Endodermal cell (in vitro differentiated cells): ENCODE results near the gene MCHR2. TPM values are rescaled to one million over a fixed set of nuclear protein-coding genes. Genes with fewer than 3 reads are reported as not detected.

Experiments
- DNase-seq: peaks from one replicate; pipeline ENCODE4 v3.0.0-alpha.2; 2017
- H3K27ac ChIP-seq: 2 replicates; pipeline ENCODE4 v1.5.1; 2013; ENCODE audit warnings: mild to moderate bottlenecking, low read depth, low read length, moderate library complexity
- H3K27me3 ChIP-seq: 2 replicates; pipeline ENCODE4 v1.6.1; 2013; ENCODE audit warnings: mild to moderate bottlenecking, low read length, moderate library complexity; ENCODE audit not compliant: insufficient read depth, control insufficient read depth, poor library complexity, severe bottlenecking
- H3K36me3 ChIP-seq: 2 replicates; pipeline ENCODE4 v1.7.0; 2013; ENCODE audit warnings: mild to moderate bottlenecking, low read length, moderate library complexity; ENCODE audit not compliant: control insufficient read depth, insufficient read depth
- H3K4me1 ChIP-seq: one replicate; pipeline ENCODE4 v1.7.0; 2013; ENCODE audit warnings: low read length; ENCODE audit not compliant: control insufficient read depth, insufficient read depth
- H3K4me3 ChIP-seq: 2 replicates; pipeline ENCODE4 v1.5.1; 2013; ENCODE audit warnings: mild to moderate bottlenecking, low read length, moderate library complexity
- H3K9ac ChIP-seq: 2 replicates; pipeline ENCODE4 v1.6.1; 2013; ENCODE audit warnings: mild to moderate bottlenecking, low read length, moderate library complexity; ENCODE audit not compliant: poor library complexity, severe bottlenecking; ENCODE audit errors: extremely low read depth
- H3K9me3 ChIP-seq: 2 replicates; pipeline ENCODE4 v1.6.1; 2013; ENCODE audit warnings: mild to moderate bottlenecking, low read length, moderate library complexity; ENCODE audit not compliant: control insufficient read depth
- H3K27ac Mint-ChIP-seq: 2 replicates; pipeline ENCODE4 v1.8.0; 2020; ENCODE audit warnings: mixed read lengths
- H3K27me3 Mint-ChIP-seq: 2 replicates; pipeline ENCODE4 v1.8.0; 2021; ENCODE audit warnings: mild to moderate bottlenecking, mixed read lengths; ENCODE audit not compliant: insufficient read depth
- H3K36me3 Mint-ChIP-seq: 2 replicates; pipeline ENCODE4 v1.8.0; 2020; ENCODE audit warnings: low read depth, mixed read lengths
- H3K4me1 Mint-ChIP-seq: 2 replicates; pipeline ENCODE4 v1.8.0; 2020; ENCODE audit warnings: mixed read lengths
- H3K4me3 Mint-ChIP-seq: 2 replicates; pipeline ENCODE4 v1.8.0; 2020; ENCODE audit warnings: mild to moderate bottlenecking, moderate library complexity, mixed read lengths
- H3K9me3 Mint-ChIP-seq: 2 replicates; pipeline ENCODE4 v1.8.0; 2020; ENCODE audit warnings: mild to moderate bottlenecking, mixed read lengths
- WGBS, 2 experiments: methylation state at CpG; one replicate each; pipeline versions ENCODE4 v1.1.5 to v1.1.7; 2013; ENCODE audit warnings: missing lambda C conversion rate in 2 of 2, mixed read lengths in 1 of 2; ENCODE audit not compliant: insufficient coverage in 1 of 2, insufficient read length in 1 of 2; 5-methylcytosine and 5-hydroxymethylcytosine counted together
- total RNA-seq, 2 donors: library from RNA; stranded (reverse); fragmentation: NEBNext Ultra II Directional in 1 of 2; extraction: Animal tissue kit (Norgen Biotek cat#: 25700) in 1 of 2; gene quantifications; 2 replicates in 1 of 2; 3 replicates in 1 of 2; pipeline ENCODE4 v1.2.1, GENCODE V29; 2021
- TF ChIP-seq, protein P1 (sequence below): fragments of 200-600 bp; sonication (generic); conservative IDR thresholded peaks from 2 replicates; pipeline ENCODE4 v1.5.0; 2021; ENCODE audit warnings: antibody characterized with exemption, mild to moderate bottlenecking

The MCHR2 gene
- total RNA-seq, 2 donors from 2014 or later = not detected

DNA sequence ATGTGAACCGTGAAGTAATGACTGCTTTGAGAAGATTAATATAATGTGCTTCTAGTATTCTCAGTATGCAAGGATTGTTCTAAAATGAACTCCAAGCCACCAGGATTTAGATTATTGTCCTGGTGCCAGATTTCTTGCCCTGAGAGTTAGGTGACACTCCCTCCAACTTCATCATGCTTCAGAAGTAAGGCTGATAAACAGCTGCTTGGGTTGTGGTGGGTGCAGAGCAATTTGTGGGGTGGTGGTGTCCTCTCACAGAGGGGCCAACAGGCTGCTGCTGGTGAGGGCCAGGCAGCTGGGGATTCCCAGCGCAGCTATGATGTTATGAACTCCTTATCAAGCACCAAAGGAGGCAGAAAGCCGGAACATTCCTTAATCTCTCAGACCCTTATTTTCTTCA is 114.6 kb downstream of the MCHR2 start:
- Mint-ChIP-seq H3K36me3 (no peaks in the 10 kb centered on the region), H3K27ac (no peak overlapping the region), H3K9me3 (no peaks in the 10 kb centered on the region), H3K27me3 (peaks cover 3% of the 10 kb centered on the region), H3K4me1 (no peaks in the 10 kb centered on the region), H3K4me3 (no peak overlapping the region)
- 0 to 59% methylated on average over 1 to 3 of the region's 3 CpGs for WGBS, 2 experiments
- no peaks in the 10 kb centered on the region for H3K4me1 ChIP-seq
- H3K27me3 ChIP-seq = no peaks in the 10 kb centered on the region
- H3K36me3 ChIP-seq = no peaks in the 10 kb centered on the region
- no peak overlapping the region for H3K4me3 ChIP-seq
- H3K9me3 ChIP-seq = no peaks in the 10 kb centered on the region
- H3K9ac ChIP-seq = no peak overlapping the region
- TF ChIP-seq, protein P1, sequence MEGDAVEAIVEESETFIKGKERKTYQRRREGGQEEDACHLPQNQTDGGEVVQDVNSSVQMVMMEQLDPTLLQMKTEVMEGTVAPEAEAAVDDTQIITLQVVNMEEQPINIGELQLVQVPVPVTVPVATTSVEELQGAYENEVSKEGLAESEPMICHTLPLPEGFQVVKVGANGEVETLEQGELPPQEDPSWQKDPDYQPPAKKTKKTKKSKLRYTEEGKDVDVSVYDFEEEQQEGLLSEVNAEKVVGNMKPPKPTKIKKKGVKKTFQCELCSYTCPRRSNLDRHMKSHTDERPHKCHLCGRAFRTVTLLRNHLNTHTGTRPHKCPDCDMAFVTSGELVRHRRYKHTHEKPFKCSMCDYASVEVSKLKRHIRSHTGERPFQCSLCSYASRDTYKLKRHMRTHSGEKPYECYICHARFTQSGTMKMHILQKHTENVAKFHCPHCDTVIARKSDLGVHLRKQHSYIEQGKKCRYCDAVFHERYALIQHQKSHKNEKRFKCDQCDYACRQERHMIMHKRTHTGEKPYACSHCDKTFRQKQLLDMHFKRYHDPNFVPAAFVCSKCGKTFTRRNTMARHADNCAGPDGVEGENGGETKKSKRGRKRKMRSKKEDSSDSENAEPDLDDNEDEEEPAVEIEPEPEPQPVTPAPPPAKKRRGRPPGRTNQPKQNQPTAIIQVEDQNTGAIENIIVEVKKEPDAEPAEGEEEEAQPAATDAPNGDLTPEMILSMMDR = no peak
- no peak overlapping the region for H3K27ac ChIP-seq
- no peak for DNase-seq

DNA sequence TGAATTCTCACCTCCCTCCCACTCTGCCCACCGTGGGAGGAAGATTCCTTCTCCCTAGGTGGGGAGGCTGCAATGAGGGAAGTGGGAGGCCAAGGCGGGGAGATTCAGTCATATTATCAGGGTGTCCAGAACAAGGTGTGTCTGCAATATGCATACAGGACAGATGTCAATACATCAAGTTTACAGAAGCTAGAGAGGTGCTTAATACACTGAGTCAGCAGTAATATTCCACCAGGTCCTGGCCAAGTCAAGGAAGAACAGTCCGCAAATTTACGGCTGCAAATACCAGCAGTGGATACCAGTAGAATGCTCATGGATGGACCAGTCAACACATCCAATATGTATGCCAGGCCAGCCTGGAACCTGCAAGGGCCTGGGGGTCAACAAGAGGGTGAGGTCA is 119.0 kb downstream of the MCHR2 start:
- TF ChIP-seq, protein P1 = no peak
- no peak overlapping the region for H3K4me3 ChIP-seq
- H3K27ac ChIP-seq = no peak overlapping the region
- no peaks in the 10 kb centered on the region for H3K36me3 ChIP-seq
- no peak overlapping the region for H3K4me3 Mint-ChIP-seq
- H3K27me3 Mint-ChIP-seq = peaks cover 10% of the 10 kb centered on the region
- no peaks in the 10 kb centered on the region for H3K27me3 ChIP-seq
- WGBS, 2 experiments = 89 to 100% methylated on average over 3 to 4 of the region's 4 CpGs
- no peaks in the 10 kb centered on the region for H3K9me3 Mint-ChIP-seq
- H3K4me1 Mint-ChIP-seq = no peaks in the 10 kb centered on the region
- H3K9ac ChIP-seq = no peak overlapping the region
- no peak for DNase-seq
- no peaks in the 10 kb centered on the region for H3K4me1 ChIP-seq
- H3K9me3 ChIP-seq = no peaks in the 10 kb centered on the region
- H3K27ac Mint-ChIP-seq = no peak overlapping the region
- H3K36me3 Mint-ChIP-seq = no peaks in the 10 kb centered on the region

DNA sequence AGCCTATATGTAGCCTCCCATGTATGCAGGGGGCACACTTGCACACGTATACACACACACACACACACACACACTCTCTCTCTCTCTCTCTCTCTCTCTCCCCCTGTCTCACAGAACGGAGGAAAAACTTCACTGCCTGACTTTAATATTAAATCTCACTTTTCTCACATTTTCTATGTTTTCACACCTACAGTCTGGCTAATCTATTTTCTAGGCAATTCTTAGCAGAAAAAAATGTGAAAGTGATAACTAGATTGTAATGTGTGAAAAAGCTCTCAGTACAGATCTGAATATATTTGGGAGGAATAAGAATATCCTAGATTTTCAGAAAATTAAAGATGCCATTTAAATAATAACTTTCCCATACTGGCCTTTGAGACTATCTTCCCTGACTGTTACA is 120.9 kb downstream of the MCHR2 start:
- Histone ChIP-seq H3K27ac (no peak overlapping the region), H3K27me3 (peaks cover 9% of the 10 kb centered on the region), H3K4me3 (no peak overlapping the region), H3K36me3 (no peaks in the 10 kb centered on the region), H3K4me1 (no peaks in the 10 kb centered on the region), H3K9me3 (no peaks in the 10 kb centered on the region), H3K9ac (no peak overlapping the region)
- Mint-ChIP-seq H3K27ac (no peak overlapping the region), H3K4me3 (no peak overlapping the region), H3K27me3 (peaks cover 22% of the 10 kb centered on the region), H3K36me3 (no peaks in the 10 kb centered on the region), H3K4me1 (peaks cover 3% of the 10 kb centered on the region), H3K9me3 (no peaks in the 10 kb centered on the region)
- 77 to 100% methylated on average over 1 to 2 of the region's 2 CpGs for WGBS, 2 experiments
- TF ChIP-seq, protein P1 = no peak
- no peak for DNase-seq
